HG02588 (cell line): Measurements from ENCODE around the gene RFPL2.

Source experiments
- ATAC-seq: cut with Tn5 transposase; IDR thresholded peaks from one replicate; pipeline ENCODE4 v1.9.1; 2021; ENCODE audit warnings: mild to moderate bottlenecking, moderate library complexity; ENCODE audit not compliant: unreplicated experiment

RFPL2 gene

DNA sequence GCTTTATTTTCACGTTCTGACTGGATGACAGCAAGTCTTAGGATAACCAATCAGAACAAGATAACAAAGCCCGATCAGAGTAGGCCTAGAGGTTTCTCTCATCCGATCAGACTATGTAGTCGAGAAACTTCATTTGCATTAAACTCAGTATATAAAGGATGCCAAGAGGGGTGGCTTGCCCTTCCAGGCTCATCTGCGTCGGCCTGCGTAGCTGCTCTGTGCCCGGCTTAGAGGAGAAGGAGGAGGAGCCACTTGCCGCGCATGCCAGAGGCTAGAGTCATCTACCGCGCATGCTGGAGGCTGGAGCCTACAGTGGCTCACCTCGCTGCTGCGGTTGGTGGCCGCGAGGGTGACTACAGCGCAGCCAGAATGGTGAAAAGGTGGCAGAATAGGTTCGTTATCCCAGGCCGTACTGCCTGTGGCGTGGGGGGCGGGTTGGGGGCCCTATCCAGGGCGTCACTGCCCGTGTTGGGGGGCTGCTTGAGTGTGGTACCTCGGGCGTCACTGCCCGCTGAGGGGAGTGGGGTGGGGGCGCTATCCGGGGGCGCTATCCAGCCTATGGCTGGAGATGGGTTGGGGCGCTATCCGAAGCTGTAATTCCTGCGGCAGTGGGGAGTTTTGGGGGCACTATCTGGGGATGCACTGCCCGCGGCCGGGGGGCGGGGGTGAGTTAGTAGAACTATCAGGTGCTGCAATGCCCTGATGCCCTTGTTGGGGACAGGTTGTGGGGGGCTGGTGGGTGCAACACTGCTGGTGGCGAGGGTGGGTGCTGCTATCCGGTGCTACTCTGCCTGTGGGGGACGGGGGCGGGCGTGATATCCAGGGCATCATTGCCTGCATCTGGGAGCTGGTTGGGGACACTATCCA, at the start of gene RFPL2:
Gene RFPL2, minus strand, starts transcription at position 218 of the 867 bp plus-strand sequence. CDS start 2,622 bp downstream, outside the sequence.
- ATAC-seq = no peak

- no peak for ATAC-seq
Measured at GRCh38 chr22:32249231-32249630, 44.4 kb upstream of the RFPL2 start.

- ATAC-seq = no peak
Measured at GRCh38 chr22:32248276-32248675, 43.4 kb upstream of the RFPL2 start.

GRCh38 chr22:32246166-32246565, 41.3 kb upstream of the RFPL2 start:
- ATAC-seq = no peak

DNA sequence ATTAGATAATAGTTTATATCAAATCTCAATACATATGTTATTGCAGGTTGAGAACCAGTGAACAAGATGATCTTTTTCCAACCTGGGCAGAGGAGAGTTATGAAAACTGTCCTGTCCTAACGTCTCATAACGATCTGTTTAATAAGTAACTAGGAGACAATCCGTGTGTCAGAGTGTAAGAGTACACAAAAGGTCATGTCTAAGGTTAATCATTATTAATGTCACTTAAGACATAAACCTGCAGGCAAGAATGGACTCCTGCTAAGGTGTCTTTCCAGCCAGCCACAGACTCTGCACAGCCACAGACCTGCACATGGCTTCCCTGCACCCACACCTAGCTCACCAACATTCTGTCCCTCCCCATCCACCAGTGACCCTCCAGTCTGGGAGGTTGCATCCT, 40.2 kb upstream of the RFPL2 start:
- ATAC-seq = no peak

DNA sequence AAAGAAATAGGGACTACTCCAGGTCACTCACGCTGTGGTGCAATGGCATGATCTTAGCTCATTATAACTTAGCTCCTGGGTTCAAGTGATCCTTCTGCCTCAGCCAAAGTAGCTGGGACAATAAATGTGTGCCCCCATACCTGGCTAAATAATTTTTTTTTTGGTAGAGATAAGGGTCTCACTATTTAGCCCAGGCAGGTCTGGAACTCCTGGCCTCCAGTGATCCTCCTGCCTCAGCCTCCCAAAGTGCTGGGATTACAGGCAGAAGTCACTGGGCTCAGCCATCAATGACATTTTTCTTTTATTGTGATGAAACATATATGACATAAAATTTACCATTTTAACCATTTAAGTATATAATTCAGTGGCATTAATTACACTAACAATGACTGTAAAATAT, 39.7 kb upstream of the RFPL2 start:
- ATAC-seq = no peak

GRCh38 chr22:32240461-32240860, 35.6 kb upstream of the RFPL2 start:
- ATAC-seq = no peak

DNA sequence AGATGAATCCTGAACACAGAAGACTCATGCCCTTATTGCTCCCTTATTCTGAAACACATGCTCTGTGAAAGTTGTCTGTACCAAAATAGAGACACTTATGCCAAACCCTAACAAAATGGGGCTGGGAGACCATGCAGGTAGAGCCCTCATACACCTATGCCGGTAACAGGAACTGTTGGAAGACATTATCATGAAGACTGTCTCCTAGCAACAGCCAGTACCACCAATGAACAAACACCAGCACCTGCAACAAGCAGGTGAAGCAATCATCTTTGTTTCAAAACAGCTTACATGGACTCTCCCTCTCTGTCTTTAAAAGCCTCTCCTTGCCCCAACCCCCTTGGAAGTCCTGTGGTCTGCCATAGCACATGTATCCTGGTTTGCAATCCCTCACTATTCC, 33.0 kb upstream of the RFPL2 start:
- no peak for ATAC-seq

- no peak for ATAC-seq
Measured at GRCh38 chr22:32236970-32237369, 32.1 kb upstream of the RFPL2 start.

DNA sequence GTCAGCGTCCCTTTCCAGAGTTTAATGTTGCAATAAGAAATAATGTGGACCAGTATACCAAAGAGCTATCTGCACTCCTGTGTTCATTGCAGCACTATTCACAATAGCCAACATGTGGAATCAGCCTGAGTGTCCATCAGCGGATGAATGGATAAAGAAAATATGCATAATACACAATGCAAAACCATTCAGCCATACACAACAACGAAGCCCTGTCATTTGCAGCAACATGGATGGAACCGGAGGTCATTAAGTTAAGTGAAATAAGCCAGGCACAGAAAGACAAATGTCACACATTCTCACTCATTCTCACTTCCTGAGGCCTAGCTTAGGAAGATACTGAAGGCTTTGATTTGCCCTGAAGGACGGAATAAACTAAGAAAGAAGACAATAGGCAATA, 28.2 kb upstream of the RFPL2 start:
- no peak for ATAC-seq

DNA sequence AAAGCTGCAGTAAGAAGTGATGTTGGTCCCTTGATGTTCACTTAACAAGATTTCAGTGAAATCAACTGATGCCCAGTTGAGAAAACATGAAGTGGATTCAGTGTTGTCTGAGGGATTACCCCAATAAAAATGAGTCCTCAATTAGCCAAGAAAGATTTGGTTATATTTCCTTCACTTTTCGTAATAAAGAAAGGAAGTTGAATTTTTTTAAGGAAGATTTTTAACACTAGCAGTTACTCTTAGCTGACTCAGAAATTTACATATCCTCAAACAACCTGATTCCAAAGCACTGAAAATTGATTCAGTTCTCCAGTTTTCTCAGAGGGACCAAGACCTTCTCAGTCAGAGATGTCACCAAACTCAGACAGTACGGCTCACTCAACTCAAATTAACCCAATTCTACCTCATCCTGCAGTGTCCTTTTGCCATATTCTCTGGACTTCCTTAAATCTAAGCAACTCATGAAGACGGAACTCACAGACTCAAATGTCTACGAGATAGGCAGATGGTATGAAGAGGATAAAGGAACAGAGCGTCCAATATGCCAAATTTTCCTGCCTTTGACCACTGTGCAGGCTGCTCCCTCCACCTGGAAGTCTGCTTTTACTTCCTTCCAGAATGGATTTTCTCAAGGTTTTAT, 27.4 kb upstream of the RFPL2 start:
- no peak for ATAC-seq

DNA sequence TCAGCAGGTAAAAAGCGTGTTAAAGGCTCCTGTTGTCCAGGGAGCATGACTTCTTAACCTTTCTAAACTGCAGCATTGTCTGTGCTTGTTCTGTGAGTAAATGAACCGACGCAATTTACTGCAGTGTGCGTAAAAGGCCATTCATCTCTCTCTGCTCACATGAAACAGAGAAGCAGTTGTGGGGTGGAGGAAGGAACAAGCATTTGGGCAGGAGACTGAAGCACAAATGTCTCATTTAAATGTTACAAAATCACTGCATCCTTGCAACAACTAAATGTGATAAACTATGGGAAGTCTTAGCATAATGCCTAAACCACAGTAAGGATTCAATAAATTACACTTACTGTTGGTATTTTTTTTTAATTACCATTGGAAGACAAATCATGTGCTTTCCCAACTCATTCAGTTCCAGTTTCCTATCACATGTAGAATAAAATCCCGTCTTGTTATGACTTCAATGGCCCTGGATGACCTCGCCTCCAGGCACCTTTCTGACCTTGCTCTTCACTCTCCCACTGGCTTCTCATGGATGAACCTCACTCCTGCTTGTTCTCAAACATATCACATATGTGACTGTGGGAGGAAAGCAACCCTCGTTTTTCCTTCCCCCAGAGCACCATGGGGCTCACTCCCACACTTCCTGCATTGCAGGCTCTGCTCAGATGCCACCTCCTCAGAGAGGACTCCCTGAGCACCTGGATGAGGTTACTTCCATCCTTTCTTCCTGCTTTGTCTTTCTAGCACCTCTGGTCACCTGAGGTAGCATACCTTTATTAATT, 21.6 kb upstream of the RFPL2 start:
- no peak for ATAC-seq

DNA sequence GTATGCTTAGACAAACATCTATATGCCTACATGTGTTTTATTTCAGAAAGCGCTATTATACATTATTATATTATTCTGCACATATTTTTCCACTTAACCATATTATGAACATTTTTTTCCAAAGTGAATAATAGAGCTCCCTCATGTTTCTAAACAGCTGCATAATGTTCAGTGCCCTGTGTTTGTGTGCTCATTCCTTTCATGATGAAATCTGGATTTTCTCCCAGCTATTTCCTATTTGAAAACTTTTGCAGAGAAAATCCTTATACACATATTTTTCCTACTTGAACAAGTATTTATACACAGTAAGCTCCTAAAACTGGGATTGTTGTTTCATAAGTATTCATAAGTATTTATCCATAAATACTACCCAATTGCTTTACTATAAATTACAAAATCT, 18.1 kb upstream of the RFPL2 start:
- ATAC-seq = no peak

GRCh38 chr22:32219026-32219425, 14.2 kb upstream of the RFPL2 start:
- ATAC-seq = no peak

GRCh38 chr22:32218470-32218869, 13.6 kb upstream of the RFPL2 start:
- no peak for ATAC-seq

DNA sequence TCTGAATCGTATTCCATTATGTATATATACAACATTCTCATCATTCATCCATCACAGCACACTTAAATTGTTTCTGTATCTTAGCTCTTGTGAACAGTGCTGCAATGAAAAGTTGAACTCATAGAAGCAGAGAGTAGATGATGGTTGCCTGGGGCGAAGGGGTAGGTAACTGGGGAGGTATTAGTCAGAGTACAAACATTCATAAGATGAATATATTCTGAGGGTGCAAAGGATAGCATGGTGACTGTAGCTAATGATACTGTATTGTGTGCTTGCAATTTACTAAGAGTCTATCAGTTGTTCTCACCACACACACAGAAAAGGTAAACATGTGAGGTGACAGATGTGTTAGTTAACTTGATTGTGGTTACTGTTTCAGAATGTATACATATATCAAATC, 12.6 kb upstream of the RFPL2 start:
- ATAC-seq = no peak

DNA sequence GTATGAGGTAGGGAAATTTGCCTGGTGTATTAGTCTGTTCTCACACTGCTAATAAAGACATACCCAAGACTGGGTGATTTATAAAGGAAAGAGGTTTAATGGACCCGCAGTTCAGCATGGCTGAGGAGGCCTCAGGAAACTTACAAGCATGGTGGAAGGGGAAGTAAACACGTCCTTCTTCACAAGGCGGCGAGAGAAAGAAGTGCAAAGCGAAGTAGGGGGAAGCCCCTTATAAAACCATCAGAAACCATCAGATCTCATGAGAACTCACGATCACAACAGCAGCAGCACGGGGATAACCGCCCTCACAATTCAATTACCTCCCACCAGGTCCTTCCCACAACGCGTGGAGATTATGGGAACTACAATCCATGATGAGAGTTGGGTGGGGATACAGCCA, 12.0 kb upstream of the RFPL2 start:
- no peak for ATAC-seq

DNA sequence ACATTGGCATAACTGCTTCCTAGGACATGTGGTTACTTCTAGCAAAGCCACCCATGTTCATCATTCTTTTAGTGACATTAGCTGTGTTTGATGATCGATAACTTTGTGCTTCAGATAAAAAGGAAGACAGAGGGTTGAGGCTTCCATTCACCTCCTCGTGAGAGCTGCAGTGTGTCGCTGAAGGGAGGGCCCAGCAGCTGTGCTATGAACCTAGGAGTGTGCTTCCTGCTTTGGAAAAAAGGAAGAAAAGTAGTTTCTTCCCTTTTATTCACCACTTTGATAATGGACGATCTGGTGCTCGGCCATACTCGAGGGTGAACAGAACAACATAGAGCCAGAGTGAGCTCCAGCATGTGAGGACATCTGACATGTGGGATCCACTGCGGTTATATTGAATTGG, 6.1 kb upstream of the RFPL2 start:
- ATAC-seq = no peak

- ATAC-seq = no peak
Measured at GRCh38 chr22:32208681-32209080, 3.8 kb upstream of the RFPL2 start.

DNA sequence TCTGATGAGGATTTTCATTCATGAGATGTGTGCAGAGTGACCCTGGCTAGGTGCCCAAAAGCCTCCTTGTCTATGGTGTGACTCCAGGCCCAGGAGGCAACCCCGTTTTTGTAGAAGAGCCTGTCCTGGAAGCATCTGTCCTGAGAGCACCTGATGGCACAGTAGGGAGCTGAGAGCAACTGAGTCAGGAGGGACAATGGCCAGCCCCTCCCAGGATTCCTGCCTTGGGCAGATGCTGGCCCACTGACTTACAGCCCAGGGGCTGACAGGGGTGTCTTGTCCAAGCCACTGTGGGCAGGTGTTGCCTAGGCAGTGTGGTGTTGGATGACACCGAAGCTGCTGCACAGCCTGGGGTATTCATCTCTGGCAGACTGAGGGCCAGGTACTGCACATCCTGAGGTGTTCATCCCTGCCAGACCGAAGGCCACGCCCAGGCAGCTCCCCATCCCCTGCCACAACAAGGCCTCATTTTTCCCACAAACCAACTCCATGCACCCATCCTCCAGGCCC, 3.2 kb upstream of the RFPL2 start:
- ATAC-seq = no peak
